OCI-LY7 (cell line): ENCODE measurements around the gene ZNF786. TPM values are rescaled to one million over a fixed set of nuclear protein-coding genes. Genes with fewer than 3 reads are reported as not detected.

Source experiments
- BruUV-seq: library from RNA; stranded (reverse); fragments of 400-500 nt; replicated peaks from 2 replicates; lab custom pipeline; 2021; lab: Mats Ljungman, UMichigan
- CTCF ChIA-PET: fragments of 300-600 bp; sonication (Branson Sonifier 250); formaldehyde crosslinking; loops from one replicate; lab custom pipeline; 2022; ENCODE audit warnings: antibody characterized with exemption; ENCODE audit not compliant: unreplicated experiment; lab: Charles Lee
- POLR2A ChIA-PET: fragments of 300-600 bp; sonication (Branson Sonifier 250); formaldehyde crosslinking; loops from one replicate; lab custom pipeline; 2022; ENCODE audit warnings: antibody characterized with exemption; lab: Charles Lee
- DNase-seq: peaks from one replicate; pipeline ENCODE4 v3.0.0-alpha.2; 2015; ENCODE audit warnings: low spot score
- H2AFZ ChIP-seq: fragments of 200-600 bp; sonication (generic), shearing (Covaris generic); 2 replicates; pipeline ENCODE4 v1.6.1; 2014; ENCODE audit warnings: mild to moderate bottlenecking, antibody characterized with exemption, low read length, moderate library complexity
- H3K27ac ChIP-seq: fragments of 200-600 bp; sonication (generic); 2 replicates; pipeline ENCODE4 v1.5.1; 2014; ENCODE audit warnings: mixed run types, low read depth, mild to moderate bottlenecking, moderate library complexity, low read length, inconsistent platforms; ENCODE audit not compliant: poor library complexity, severe bottlenecking
- H3K36me3 ChIP-seq: fragments of 200-600 bp; sonication (generic); 2 replicates; pipeline ENCODE4 v1.6.1; 2014; ENCODE audit warnings: mild to moderate bottlenecking, antibody characterized with exemption, low read length, moderate library complexity, mixed read lengths; ENCODE audit not compliant: insufficient read depth
- H3K4me1 ChIP-seq: fragments of 200-600 bp; sonication (generic); 2 replicates; pipeline ENCODE4 v1.5.1; 2014; ENCODE audit warnings: mild to moderate bottlenecking, low read length; ENCODE audit not compliant: insufficient read depth, poor library complexity, severe bottlenecking
- H3K4me2 ChIP-seq: fragments of 200-600 bp; sonication (generic); 2 replicates; pipeline ENCODE4 v1.6.1; 2014; ENCODE audit warnings: mild to moderate bottlenecking, low read length
- H3K4me3 ChIP-seq: fragments of 200-600 bp; sonication (generic); 2 replicates; pipeline ENCODE4 v1.5.1; 2014; ENCODE audit warnings: mild to moderate bottlenecking, low read depth, low read length; ENCODE audit not compliant: poor library complexity, severe bottlenecking
- H3K79me2 ChIP-seq: fragments of 200-600 bp; sonication (generic); 2 replicates; pipeline ENCODE4 v1.6.1; 2016; ENCODE audit warnings: low read depth, mild to moderate bottlenecking, low read length, moderate library complexity, mixed read lengths; ENCODE audit not compliant: insufficient read depth
- H3K9me2 ChIP-seq: fragments of 200-600 bp; sonication (generic); 2 replicates; pipeline ENCODE4 v1.6.1; 2016; ENCODE audit warnings: mild to moderate bottlenecking, low read length, mixed read lengths; ENCODE audit not compliant: insufficient read depth
- H3K9me3 ChIP-seq: fragments of 200-600 bp; sonication (generic); 2 replicates; pipeline ENCODE4 v1.6.1; 2014; ENCODE audit warnings: mild to moderate bottlenecking, mixed run types, low read length, mixed read lengths
- H4K20me1 ChIP-seq: fragments of 200-600 bp; sonication (generic); 2 replicates; pipeline ENCODE4 v1.6.1; 2014; ENCODE audit warnings: mild to moderate bottlenecking, antibody characterized with exemption, low read length, moderate library complexity, mixed read lengths; ENCODE audit not compliant: insufficient read depth
- CTCF ChIP-seq: fragments of 200-600 bp; sonication (generic); conservative IDR thresholded peaks from 2 replicates; pipeline ENCODE4 v1.5.1; 2014; ENCODE audit warnings: mild to moderate bottlenecking, antibody characterized with exemption, low read length, moderate library complexity, mixed read lengths
- EZH2phosphoT487 ChIP-seq: fragments of 200-600 bp; sonication (generic); IDR thresholded peaks from 2 replicates; pipeline ENCODE4 v1.6.1; 2018; ENCODE audit warnings: low read depth, borderline replicate concordance, mild to moderate bottlenecking, mixed run types, antibody characterized with exemption, low read length, moderate library complexity, mixed read lengths
- intact Hi-C: fragments of 100-400 bp; cut with micrococcal nuclease; formaldehyde crosslinking; loops from one replicate; pipeline ENCODE4 v1.10.0; 2022; ENCODE audit not compliant: unreplicated experiment
- total RNA-seq, 2 experiments: library from RNA; depleted of rRNA in 1 of 2; stranded (reverse); fragments of >200 nt in 1 of 2; shearing (Covaris generic) in 1 of 2; gene quantifications; 2 replicates each; pipeline ENCODE4 v1.2.3, GENCODE V29; 2014 to 2022

Gene ZNF786
- total RNA-seq, 2 experiments from 2014 or later = 5.1 to 7.7 TPM

- ChIA-PET POLR2A (interaction anchor here (0.6 to 1.7 kb wide), 5 partner anchors 13 to 348 kb away, joined by 3 to 7 read pairs (median 4); no protein-coding TSS in a partner anchor), CTCF (no interaction called here)
- no peaks in the 10 kb centered on the region for H4K20me1 ChIP-seq
- H3K36me3 ChIP-seq = no peaks in the 10 kb centered on the region
- BruUV-seq = no TSS peak
- TF ChIP-seq EZH2phosphoT487 = no peak
- TF ChIP-seq CTCF = no peak
- H3K9me2 ChIP-seq = no peaks in the 10 kb centered on the region
- H3K9me3 ChIP-seq = no peaks in the 10 kb centered on the region
- no peak for DNase-seq
- H3K4me1 ChIP-seq = peaks cover 2% of the 10 kb centered on the region
- H3K4me3 ChIP-seq = no peak overlapping the region
- intact Hi-C loops = no loop called here
- no peak overlapping the region for H2AFZ ChIP-seq
- H3K79me2 ChIP-seq = no peaks in the 10 kb centered on the region
- H3K4me2 ChIP-seq = no peak overlapping the region
- no peak overlapping the region for H3K27ac ChIP-seq
These were observed 30.4 kb downstream of the ZNF786 start for GRCh38 chr7:149060156-149060555.

DNA sequence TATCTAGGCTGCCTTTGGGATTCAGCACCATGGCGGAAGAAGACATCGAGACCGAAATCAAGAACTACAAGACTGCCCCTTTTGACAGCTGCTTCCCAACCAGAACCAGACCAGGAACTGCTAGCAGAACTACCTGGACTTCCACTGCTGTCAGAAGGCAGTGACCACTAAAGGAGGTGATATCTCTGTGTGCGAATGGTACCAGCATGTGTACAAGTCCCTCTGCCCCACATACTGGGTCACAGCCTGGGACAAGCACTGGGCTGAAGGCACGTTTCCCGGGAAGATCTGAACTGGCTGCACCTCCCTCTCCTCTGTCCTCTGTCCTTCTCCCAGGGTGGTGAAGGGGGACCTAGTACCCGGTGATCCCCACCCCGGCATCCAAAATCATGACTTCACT is 36.6 kb downstream of the ZNF786 start:
- POLR2A ChIA-PET = no interaction called here
- Histone ChIP-seq H3K4me3 (no peak overlapping the region), H3K9me3 (no peaks in the 10 kb centered on the region), H3K27ac (no peak overlapping the region), H3K79me2 (no peaks in the 10 kb centered on the region), H2AFZ (no peak overlapping the region), H4K20me1 (no peaks in the 10 kb centered on the region), H3K36me3 (no peaks in the 10 kb centered on the region), H3K4me1 (no peaks in the 10 kb centered on the region), H3K4me2 (no peak overlapping the region), H3K9me2 (no peaks in the 10 kb centered on the region)
- CTCF ChIA-PET = no interaction called here
- DNase-seq = no peak
- no TSS peak for BruUV-seq
- TF ChIP-seq CTCF (no peak), EZH2phosphoT487 (no peak)
- intact Hi-C loops = no loop called here

GRCh38 chr7:149053384-149053783 is 37.1 kb downstream of the ZNF786 start:
- no peaks in the 10 kb centered on the region for H3K9me3 ChIP-seq
- TF ChIP-seq EZH2phosphoT487 (no peak), CTCF (no peak)
- H4K20me1 ChIP-seq = no peaks in the 10 kb centered on the region
- ChIA-PET CTCF (no interaction called here), POLR2A (no interaction called here)
- H2AFZ ChIP-seq = no peak overlapping the region
- H3K27ac ChIP-seq = no peak overlapping the region
- H3K4me3 ChIP-seq = no peak overlapping the region
- no peaks in the 10 kb centered on the region for H3K79me2 ChIP-seq
- H3K4me1 ChIP-seq = no peaks in the 10 kb centered on the region
- no TSS peak for BruUV-seq
- DNase-seq = no peak
- intact Hi-C loops = no loop called here
- H3K4me2 ChIP-seq = no peak overlapping the region
- H3K36me3 ChIP-seq = no peaks in the 10 kb centered on the region
- no peaks in the 10 kb centered on the region for H3K9me2 ChIP-seq
